Keratinocyte (primary cell): ENCODE measurements around the gene IFIT3. TPM values are rescaled to one million over a fixed set of nuclear protein-coding genes. Genes with fewer than 3 reads are reported as not detected.
"Not testable (repeated sequence)": the region's sequence is repeated elsewhere in the genome, so short reads cannot be mapped to it uniquely, and the experiment has no call there.

ENCODE experiments used
- DNase-seq: peaks from one replicate; pipeline ENCODE4 v3.0.0-alpha.2; 2011; ENCODE audit warnings: low read depth, missing footprints, low spot score
- FAIRE-seq: peaks from 2 replicates; lab custom pipeline; 2011; peaks lifted over from hg19 to GRCh38; lab: Jason Lieb, UNC
- H2AFZ ChIP-seq: 2 replicates; pipeline ENCODE4 v1.6.0; 2012; ENCODE audit warnings: low read length, control low read depth, inconsistent platforms; ENCODE audit not compliant: control insufficient read depth
- H3K27ac ChIP-seq: 2 replicates; pipeline ENCODE4 v1.5.1; 2011; ENCODE audit warnings: low read length; ENCODE audit not compliant: control insufficient read depth, insufficient read depth
- H3K27me3 ChIP-seq: 3 replicates; pipeline ENCODE4 v1.6.0; 2011; ENCODE audit warnings: low read length; ENCODE audit not compliant: control insufficient read depth, insufficient read depth; ENCODE audit errors: extremely low read depth
- H3K36me3 ChIP-seq, 2 experiments: 2 replicates in 1 of 2; 3 replicates in 1 of 2; pipeline ENCODE4 v1.5.1; 2011; ENCODE audit warnings: low read length in 2 of 2, mild to moderate bottlenecking in 1 of 2; ENCODE audit not compliant: control insufficient read depth in 2 of 2, insufficient read depth in 2 of 2; ENCODE audit errors: extremely low read depth in 1 of 2
- H3K4me1 ChIP-seq: 3 replicates; pipeline ENCODE4 v1.5.1; 2011; ENCODE audit warnings: low read length; ENCODE audit not compliant: control insufficient read depth, insufficient read depth; ENCODE audit errors: extremely low read depth
- H3K4me2 ChIP-seq: 3 replicates; pipeline ENCODE4 v1.6.0; 2011; ENCODE audit warnings: low read depth, low read length; ENCODE audit not compliant: control insufficient read depth, insufficient read depth; ENCODE audit errors: extremely low read depth
- H3K4me3 ChIP-seq, 3 experiments: fragments of 200-600 bp in 1 of 3; sonication (generic) in 1 of 3; 2 replicates in 2 of 3; 3 replicates in 1 of 3; pipeline ENCODE4 v1.5.1; 2011 to 2016; ENCODE audit warnings: low read length in 3 of 3, mild to moderate bottlenecking in 3 of 3, control low read depth in 2 of 3, inconsistent platforms in 1 of 3, low read depth in 1 of 3, mixed read lengths in 1 of 3, mixed run types in 1 of 3, moderate library complexity in 1 of 3; ENCODE audit not compliant: control insufficient read depth in 2 of 3, insufficient read depth in 2 of 3; ENCODE audit errors: extremely low read depth in 1 of 3
- H3K79me2 ChIP-seq: 2 replicates; pipeline ENCODE4 v1.6.0; 2012; ENCODE audit warnings: low read length; ENCODE audit not compliant: control insufficient read depth, insufficient read depth
- H3K9ac ChIP-seq: 3 replicates; pipeline ENCODE4 v1.6.0; 2011; ENCODE audit warnings: low read length; ENCODE audit not compliant: control insufficient read depth, insufficient read depth; ENCODE audit errors: extremely low read depth
- H3K9me1 ChIP-seq: 3 replicates; pipeline ENCODE4 v1.6.0; 2011; ENCODE audit warnings: low read length; ENCODE audit not compliant: control insufficient read depth, insufficient read depth; ENCODE audit errors: extremely low read depth
- H3K9me3 ChIP-seq: 2 replicates; pipeline ENCODE4 v1.5.1; 2012; ENCODE audit warnings: low read depth, low read length; ENCODE audit not compliant: control insufficient read depth
- H4K20me1 ChIP-seq: 3 replicates; pipeline ENCODE4 v1.6.0; 2011; ENCODE audit warnings: low read length; ENCODE audit not compliant: control insufficient read depth, insufficient read depth; ENCODE audit errors: extremely low read depth
- CTCF ChIP-seq, 3 experiments: IDR thresholded peaks in 1 of 3; conservative IDR thresholded peaks in 1 of 3; optimal IDR thresholded peaks in 1 of 3; 2 replicates in 2 of 3; 3 replicates in 1 of 3; pipeline versions ENCODE3 to v1.5.1; 2011; ENCODE audit warnings: low read length in 3 of 3, mild to moderate bottlenecking in 3 of 3, moderate library complexity in 2 of 3, control low read depth in 1 of 3, inconsistent platforms in 1 of 3; ENCODE audit not compliant: insufficient read depth in 2 of 3; ENCODE audit errors: extremely low read depth in 1 of 3
- EZH2 ChIP-seq: IDR thresholded peaks from one replicate; pipeline ENCODE4 v1.6.1; 2012; ENCODE audit warnings: inconsistent platforms, mild to moderate bottlenecking, low read length, moderate library complexity
- dilution Hi-C: fragments of 300-500 bp; cut with MboI; formaldehyde crosslinking; loops from one replicate; pipeline ENCODE4 v1.7.0; 2020; ENCODE audit warnings: low sequenced_read_pairs; ENCODE audit not compliant: extremely low pct_ligation_motif_present
- polyA plus RNA-seq, 5 experiments: library from polyadenylated mRNA; depleted of rRNA in 3 of 5; stranded (reverse) in 3 of 5; stranded (forward) in 1 of 5; unstranded in 1 of 5; fragments of >200 nt; gene quantifications; 1 replicate in 1 of 5; 2 replicates in 3 of 5; 3 replicates in 1 of 5; pipeline versions ENCODE4 v1.2.1 to v1.2.3, GENCODE V29; 2011 to 2012; ENCODE audit warnings: missing spikeins in 2 of 5, low read depth in 1 of 5, low replicate concordance in 1 of 5

Gene IFIT3
- polyA plus RNA-seq, 1 donor (not counting 4 experiments of a cell fraction or from before 2014, with no cell fraction given), result 42.6 TPM

GRCh38 chr10:89283025-89283935 is 44.5 kb upstream of the IFIT3 start:
- Histone ChIP-seq H3K36me3 (no peaks in the 10 kb centered on the region), H3K9me3 (no peaks in the 10 kb centered on the region), H3K9ac (no peak overlapping the region), H4K20me1 (no peaks in the 10 kb centered on the region), H2AFZ (peak overlapping the region; percentile 89), H3K9me1 (no peaks in the 10 kb centered on the region), H3K79me2 (no peaks in the 10 kb centered on the region), H3K4me1 (peaks cover 45% of the 10 kb centered on the region), H3K4me3 (no peak overlapping the region), H3K27ac (peak overlapping the region; percentile 41), H3K4me2 (peak overlapping the region; percentile 34), H3K27me3 (no peaks in the 10 kb centered on the region)
- TF ChIP-seq EZH2, result no peak
- TF ChIP-seq CTCF (optimal IDR thresholded peaks at IDR 0.05 in 1 of 3, IDR thresholded peaks at IDR 0.05 in 1 of 3, conservative IDR thresholded peaks at IDR 0.05 in 1 of 3; ENCODE audit: extremely low read depth in 1 of 3, insufficient read depth in 2 of 3, low read length in 3 of 3), result no peak
- FAIRE-seq, result peak; percentile 43
- DNase-seq, result no peak
- dilution Hi-C loops, result no loop called here

- H3K9ac ChIP-seq, result no peak overlapping the region
- peak overlapping the region; percentile 34 for H3K4me2 ChIP-seq
- TF ChIP-seq EZH2 (no peak), CTCF (optimal IDR thresholded peaks at IDR 0.05 in 1 of 3, IDR thresholded peaks at IDR 0.05 in 1 of 3, conservative IDR thresholded peaks at IDR 0.05 in 1 of 3; ENCODE audit: extremely low read depth in 1 of 3, insufficient read depth in 2 of 3, low read length in 3 of 3) (no peak)
- no peak for DNase-seq
- H3K27ac ChIP-seq, result peak overlapping the region; percentile 41
- H3K4me3 ChIP-seq, result no peak overlapping the region
- H3K4me1 ChIP-seq, result peaks cover 39% of the 10 kb centered on the region
- no peaks in the 10 kb centered on the region for H3K79me2 ChIP-seq
- H4K20me1 ChIP-seq, result no peaks in the 10 kb centered on the region
- peak overlapping the region; percentile 89 for H2AFZ ChIP-seq
- no peaks in the 10 kb centered on the region for H3K9me3 ChIP-seq
- H3K27me3 ChIP-seq, result no peaks in the 10 kb centered on the region
- H3K9me1 ChIP-seq, result no peaks in the 10 kb centered on the region
- dilution Hi-C loops, result no loop called here
- peak; percentile 43 for FAIRE-seq
- no peaks in the 10 kb centered on the region for H3K36me3 ChIP-seq
Measured at GRCh38 chr10:89283936-89284475, 43.8 kb upstream of the IFIT3 start.

- H3K4me3 ChIP-seq, H3K9ac ChIP-seq, H3K9me1 ChIP-seq, DNase-seq, H3K27ac ChIP-seq, FAIRE-seq, H4K20me1 ChIP-seq, H3K79me2 ChIP-seq, H3K9me3 ChIP-seq, H3K36me3 ChIP-seq, H3K27me3 ChIP-seq, H2AFZ ChIP-seq, H3K4me2 ChIP-seq, dilution Hi-C loops: not testable (repeated sequence)
- peaks cover 32% of the 10 kb centered on the region for H3K4me1 ChIP-seq
Measured at GRCh38 chr10:89284711-89285110, 43.1 kb upstream of the IFIT3 start.
